K562 (cell line): ENCODE results near the gene FAM43B. TPM values are rescaled to one million over a fixed set of nuclear protein-coding genes. Genes with fewer than 3 reads are reported as not detected.
A peak's percentile ranks its signal among the peaks of the same experiment; 100 is the strongest.

Experiments
- E2F3 ChIP-seq: fragments of 250-450 bp; sonication (Bioruptor Pico); IDR thresholded peaks from 2 replicates; pipeline ENCODE4 v1.4.0; 2020; ENCODE audit warnings: mild to moderate bottlenecking
- KHSRP ChIP-seq: fragments of 450-650 bp; IDR thresholded peaks from 2 replicates; pipeline ENCODE4 v1.6.1; 2017
- MAFF ChIP-seq: IDR thresholded peaks from 2 replicates; pipeline ENCODE4 v1.6.1; 2012; ENCODE audit warnings: low read length, improper control_type of control experiment
- MLX ChIP-seq, 2 experiments: fragments of 450-650 bp in 1 of 2; sonication (generic) in 1 of 2; formaldehyde crosslinking; conservative IDR thresholded peaks; 2 replicates each; pipeline versions ENCODE4 v1.4.0 to v1.8.1; 2020 to 2022; ENCODE audit warnings: mild to moderate bottlenecking in 1 of 2, missing genetic modification reagents in 1 of 2
- NEUROD1 ChIP-seq: fragments of 150-350 bp; IDR thresholded peaks from 2 replicates; pipeline ENCODE4 v1.6.1; 2014; ENCODE audit warnings: borderline replicate concordance, low read length, low read depth; ENCODE audit not compliant: partially characterized antibody
- RBM17 ChIP-seq: fragments of 200-400 bp; formaldehyde crosslinking; IDR thresholded peaks from 2 replicates; pipeline ENCODE4 v1.6.1; 2017; ENCODE audit warnings: low read depth, mild to moderate bottlenecking, low read length, borderline replicate concordance
- RBM22 ChIP-seq: fragments of 200-400 bp; formaldehyde crosslinking; IDR thresholded peaks from 2 replicates; pipeline ENCODE4 v1.6.1; 2018; ENCODE audit warnings: low read length, low read depth; ENCODE audit not compliant: poor library complexity, severe bottlenecking
- RERE ChIP-seq: sonication (generic); formaldehyde crosslinking; IDR thresholded peaks from 2 replicates; pipeline ENCODE4 v1.8.0; 2023; ENCODE audit warnings: missing genetic modification reagents, mild to moderate bottlenecking, borderline replicate concordance
- SREBF1 ChIP-seq: fragments of 150-350 bp; IDR thresholded peaks from 2 replicates; pipeline ENCODE4 v1.6.1; 2014; ENCODE audit warnings: antibody characterized with exemption, low read depth, low read length, borderline replicate concordance
- ZC3H11A ChIP-seq: IDR thresholded peaks from 2 replicates; pipeline ENCODE4 v1.6.1; 2012; ENCODE audit warnings: low read depth, low read length, improper control_type of control experiment
- ZKSCAN1 ChIP-seq: fragments of 150-350 bp; IDR thresholded peaks from 2 replicates; pipeline ENCODE4 v1.6.1; 2016; ENCODE audit warnings: low read depth, low read length
- ZNF121 ChIP-seq: sonication (generic); formaldehyde crosslinking; conservative IDR thresholded peaks from 2 replicates; pipeline ENCODE4 v1.8.0; 2022; ENCODE audit warnings: missing genetic modification reagents
- ZNF518B ChIP-seq: fragments of 250-450 bp; sonication (Bioruptor Pico); IDR thresholded peaks from 2 replicates; pipeline ENCODE4 v1.5.0; 2021; ENCODE audit warnings: mild to moderate bottlenecking, moderate library complexity
- polyA plus RNA-seq, 8 experiments: library from polyadenylated mRNA; depleted of rRNA in 4 of 8; stranded (reverse) in 5 of 8; unstranded in 3 of 8; fragments of >200 nt; fragmentation: Nextera tagmentation in 2 of 8; fragmentation: Illumina TruSeq in 1 of 8; extraction: Ambion mirVana in 2 of 8; extraction: Trizol in 1 of 8; gene quantifications; 2 replicates each; pipeline versions ENCODE4 v1.2.1 to v1.2.3, GENCODE V29; 2011 to 2014; ENCODE audit warnings: inconsistent platforms in 1 of 8, missing spikeins in 1 of 8
- total RNA-seq, 7 experiments: library from RNA; depleted of rRNA in 6 of 7; stranded (reverse); fragments of >200 nt in 6 of 7; fragmentation: Illumina TruSeq in 2 of 7; extraction: Trizol in 2 of 7; gene quantifications; 2 replicates each; pipeline versions ENCODE4 v1.2.1 to v1.2.3, GENCODE V29; 2011 to 2021; ENCODE audit warnings: low replicate concordance in 1 of 7

Gene FAM43B
- total and polyA plus RNA-seq, 9 of the 15 experiments (the other 6 are each of a cell fraction or from before 2014, with no cell fraction given): not detected

GRCh38 chr1:20507564-20508410 is 44.6 kb upstream of the FAM43B start, which contains the start of gene MUL1 (continued):
- TF ChIP-seq ZNF518B (no peak), MAFF (no peak), E2F3 (CRISPR knock-in tag) (no peak), RERE (CRISPR knock-in tag) (no peak), SREBF1 (no peak), MLX (CRISPR knock-in tag; conservative IDR thresholded peaks at IDR 0.05) (no peak), RBM22 (peak; percentile 96), NEUROD1 (no peak), ZKSCAN1 (0 out of 2 replicates have a peak, but pooled peaks have one; percentile 65), ZC3H11A (no peak), KHSRP (no peak), ZNF121 (CRISPR knock-in tag) (no peak), RBM17 (no peak)
